GM12878 (cell line): ENCODE measurements around the gene ZNF121. TPM values are rescaled to one million over a fixed set of nuclear protein-coding genes. Genes with fewer than 3 reads are reported as not detected.

Experiments
- ATAC-seq: fragments of 200-7000 bp; cut with Tn5 transposase; 3 replicates; pipeline ENCODE4 v1.9.1; 2020; ENCODE audit warnings: mild to moderate bottlenecking, moderate library complexity
- BruUV-seq: library from RNA; stranded (reverse); fragments of 400-500 nt; replicated peaks from 2 replicates; lab custom pipeline; 2021; lab: Mats Ljungman, UMichigan
- CTCF ChIA-PET: fragments of 300-600 bp; sonication (Branson Sonifier 250); formaldehyde crosslinking; extraction: SDS; loops from one replicate; lab custom pipeline; 2021; ENCODE audit warnings: inconsistent platforms; lab: Yijun Ruan, JAX
- POLR2A ChIA-PET: fragments of 350-600 bp; formaldehyde crosslinking; extraction: SDS; loops from one replicate; lab custom pipeline; 2021; ENCODE audit warnings: inconsistent platforms; lab: Charles Lee
- RAD21 ChIA-PET: fragments of 300-600 bp; sonication (Branson Sonifier 250); formaldehyde crosslinking; loops from one replicate; lab custom pipeline; 2023; ENCODE audit warnings: antibody characterized with exemption; ENCODE audit not compliant: unreplicated experiment; lab: Charles Lee
- SMC1A ChIA-PET: fragments of 300-600 bp; sonication (Branson Sonifier 250); formaldehyde crosslinking; loops from one replicate; lab custom pipeline; 2023; ENCODE audit not compliant: unreplicated experiment, uncharacterized antibody; lab: Charles Lee
- DNase-seq: peaks from one replicate; pipeline ENCODE4 v3.0.0-alpha.2; 2011; ENCODE audit warnings: low read depth, low spot score
- FAIRE-seq: peaks from 3 replicates; lab custom pipeline; 2011; peaks lifted over from hg19 to GRCh38; lab: Jason Lieb, UNC
- H2AFZ ChIP-seq: 2 replicates; pipeline ENCODE4 v1.6.0; 2011; ENCODE audit warnings: low read depth, low read length, control low read depth; ENCODE audit not compliant: control insufficient read depth
- H3K27ac ChIP-seq: 2 replicates; pipeline ENCODE4 v1.5.1; 2011; ENCODE audit warnings: control low read depth; ENCODE audit not compliant: control insufficient read depth, insufficient read depth
- H3K27me3 ChIP-seq, 2 experiments: replicated peaks in 1 of 2; 2 replicates each; pipeline versions ENCODE4 v1.6.0 to v1.6.1; 2011; ENCODE audit warnings: low read length in 1 of 2; ENCODE audit not compliant: control insufficient read depth in 2 of 2, insufficient read depth in 2 of 2
- H3K36me3 ChIP-seq, 2 experiments: 2 replicates each; pipeline ENCODE4 v1.5.1; 2011; ENCODE audit warnings: low read length in 1 of 2; ENCODE audit not compliant: control insufficient read depth in 2 of 2, insufficient read depth in 2 of 2
- H3K4me1 ChIP-seq: 2 replicates; pipeline ENCODE4 v1.6.1; 2011; ENCODE audit warnings: mild to moderate bottlenecking, low read length, moderate library complexity, mixed read lengths; ENCODE audit not compliant: control insufficient read depth, insufficient read depth
- H3K4me2 ChIP-seq: 2 replicates; pipeline ENCODE4 v1.6.0; 2011; ENCODE audit warnings: control low read depth; ENCODE audit not compliant: control insufficient read depth, insufficient read depth
- H3K4me3 ChIP-seq: fragments of 200-600 bp; sonication (generic); 2 replicates; pipeline ENCODE4 v1.5.1; 2016
- H3K79me2 ChIP-seq: 2 replicates; pipeline ENCODE4 v1.6.0; 2011; ENCODE audit warnings: low read length; ENCODE audit not compliant: control insufficient read depth, insufficient read depth
- H3K9ac ChIP-seq: 2 replicates; pipeline ENCODE4 v1.8.0; 2011; ENCODE audit warnings: low read length, control low read depth, mixed read lengths; ENCODE audit not compliant: control insufficient read depth, insufficient read depth
- H3K9me3 ChIP-seq: replicated peaks from 3 replicates; pipeline ENCODE4 v1.5.1; 2011; ENCODE audit warnings: mild to moderate bottlenecking, low read length; ENCODE audit not compliant: control insufficient read depth, insufficient read depth
- H4K20me1 ChIP-seq: 2 replicates; pipeline ENCODE4 v1.6.0; 2011; ENCODE audit not compliant: control insufficient read depth, insufficient read depth
- ASH2L ChIP-seq: fragments of 300-600, 200-600 bp; sonication (generic); IDR thresholded peaks from 2 replicates; pipeline ENCODE4 v1.6.1; 2017; ENCODE audit warnings: low read depth, mild to moderate bottlenecking, borderline replicate concordance
- DPF2 ChIP-seq: fragments of 450-650 bp; IDR thresholded peaks from 2 replicates; pipeline ENCODE4 v1.6.1; 2017; ENCODE audit warnings: mild to moderate bottlenecking
- EED ChIP-seq: sonication (generic); IDR thresholded peaks from 2 replicates; pipeline ENCODE4 v1.6.1; 2016; ENCODE audit warnings: antibody characterized with exemption, low read depth
- JUNB ChIP-seq: IDR thresholded peaks from 2 replicates; pipeline ENCODE4 v1.6.1; 2016; ENCODE audit warnings: antibody characterized with exemption, mild to moderate bottlenecking
- NR2F1 ChIP-seq: fragments of 450-650 bp; conservative IDR thresholded peaks from 2 replicates; pipeline ENCODE4 v1.6.1; 2017; ENCODE audit warnings: mild to moderate bottlenecking
- ZBED1 ChIP-seq: IDR thresholded peaks from 2 replicates; pipeline ENCODE4 v1.6.1; 2016; ENCODE audit warnings: borderline replicate concordance
- WGBS: methylation state at CpG from one replicate; pipeline ENCODE4 v1.1.6; 2016; ENCODE audit warnings: low lambda C conversion rate; ENCODE audit not compliant: insufficient replicate concordance, insufficient coverage; ENCODE audit errors: missing lambda C conversion rate; 5-methylcytosine and 5-hydroxymethylcytosine counted together
- in situ Hi-C: fragments of 300-500 bp; cut with MboI; formaldehyde crosslinking; loops from 9 replicates; pipeline ENCODE4 v1.14.3; 2018; ENCODE audit warnings: mixed read lengths
- intact Hi-C: fragments of 100-400 bp; cut with micrococcal nuclease; formaldehyde crosslinking; loops from one replicate; pipeline ENCODE4 v1.14.2; 2022; ENCODE audit not compliant: unreplicated experiment
- polyA plus RNA-seq, 11 experiments: library from polyadenylated mRNA; depleted of rRNA in 4 of 11; unstranded in 6 of 11; stranded (reverse) in 5 of 11; fragments of >200 nt; fragmentation: Nextera tagmentation in 4 of 11; fragmentation: Illumina TruSeq in 1 of 11; extraction: Ambion mirVana in 4 of 11; extraction: Trizol in 1 of 11; gene quantifications; 1 replicate in 1 of 11; 2 replicates in 10 of 11; pipeline versions ENCODE4 v1.2.1 to v1.2.3, GENCODE V29; 2011 to 2016; ENCODE audit warnings: inconsistent platforms in 2 of 11, missing spikeins in 2 of 11, low read depth in 1 of 11
- total RNA-seq, 4 experiments: library from RNA; depleted of rRNA in 3 of 4; stranded (reverse); fragments of >200 nt in 3 of 4; fragmentation: Illumina TruSeq in 1 of 4; extraction: Trizol in 1 of 4; gene quantifications; 2 replicates each; pipeline versions ENCODE4 v1.2.1 to v1.2.3, GENCODE V29; 2013 to 2021
- TF ChIP-seq, protein P1 (sequence below): fragments of 450-650 bp; IDR thresholded peaks from 2 replicates; pipeline ENCODE4 v1.6.1; 2018; ENCODE audit warnings: mild to moderate bottlenecking, low read depth, moderate library complexity; ENCODE audit not compliant: partially characterized antibody

The ZNF121 gene
- total and polyA plus RNA-seq, 10 of the 15 experiments (the other 5 are each of a cell fraction or from before 2014, with no cell fraction given): 4.8 to 75.0 (median 17.7) TPM

DNA sequence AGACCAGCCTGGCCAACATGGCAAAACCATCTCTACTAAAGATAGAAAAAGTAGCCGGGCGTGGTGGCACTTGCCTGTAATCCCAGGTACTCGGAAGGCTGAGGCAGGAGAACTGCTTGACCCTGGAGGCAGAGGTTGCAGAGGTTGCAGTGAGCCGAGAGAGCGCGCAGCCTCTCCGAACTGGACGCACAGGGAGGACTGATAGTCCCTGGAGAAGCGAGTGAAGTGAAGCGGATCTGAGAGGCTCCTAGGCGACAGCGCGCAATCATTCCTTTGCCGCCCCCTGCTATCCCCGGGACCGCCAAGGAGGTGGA is 36.5 kb upstream of the ZNF121 start:
- WGBS: under 1% methylated on average over 16 of the region's 16 CpGs
- no peak for DNase-seq
- ChIA-PET RAD21 (no interaction called here), CTCF (interaction anchor here (1.3 kb wide), 1 partner anchor 176 kb away, joined by 5 read pairs; no protein-coding TSS in a partner anchor), SMC1A (no interaction called here), POLR2A (no interaction called here)
- H3K36me3 ChIP-seq: peaks cover 3 to 24% of the 10 kb centered on the region in 2 experiments
- peak overlapping the region; percentile 85 for H3K4me2 ChIP-seq
- TF ChIP-seq NR2F1: peak; percentile 86
- no peak for TF ChIP-seq JUNB
- TF ChIP-seq, protein P1, sequence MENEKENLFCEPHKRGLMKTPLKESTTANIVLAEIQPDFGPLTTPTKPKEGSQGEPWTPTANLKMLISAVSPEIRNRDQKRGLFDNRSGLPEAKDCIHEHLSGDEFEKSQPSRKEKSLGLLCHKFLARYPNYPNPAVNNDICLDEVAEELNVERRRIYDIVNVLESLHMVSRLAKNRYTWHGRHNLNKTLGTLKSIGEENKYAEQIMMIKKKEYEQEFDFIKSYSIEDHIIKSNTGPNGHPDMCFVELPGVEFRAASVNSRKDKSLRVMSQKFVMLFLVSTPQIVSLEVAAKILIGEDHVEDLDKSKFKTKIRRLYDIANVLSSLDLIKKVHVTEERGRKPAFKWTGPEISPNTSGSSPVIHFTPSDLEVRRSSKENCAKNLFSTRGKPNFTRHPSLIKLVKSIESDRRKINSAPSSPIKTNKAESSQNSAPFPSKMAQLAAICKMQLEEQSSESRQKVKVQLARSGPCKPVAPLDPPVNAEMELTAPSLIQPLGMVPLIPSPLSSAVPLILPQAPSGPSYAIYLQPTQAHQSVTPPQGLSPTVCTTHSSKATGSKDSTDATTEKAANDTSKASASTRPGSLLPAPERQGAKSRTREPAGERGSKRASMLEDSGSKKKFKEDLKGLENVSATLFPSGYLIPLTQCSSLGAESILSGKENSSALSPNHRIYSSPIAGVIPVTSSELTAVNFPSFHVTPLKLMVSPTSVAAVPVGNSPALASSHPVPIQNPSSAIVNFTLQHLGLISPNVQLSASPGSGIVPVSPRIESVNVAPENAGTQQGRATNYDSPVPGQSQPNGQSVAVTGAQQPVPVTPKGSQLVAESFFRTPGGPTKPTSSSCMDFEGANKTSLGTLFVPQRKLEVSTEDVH: no peak
- TF ChIP-seq ASH2L: no peak
- TF ChIP-seq DPF2: peak; percentile 44; the same call in 1 of the 2 replicates
- no peak for TF ChIP-seq ZBED1
- TF ChIP-seq EED: peak; percentile 20
- no TSS peak for BruUV-seq
- peaks cover under 1% of the 10 kb centered on the region; the same call in 2 of the 3 replicates for H3K9me3 ChIP-seq
- intact Hi-C loops (loop anchor here (1.0 kb wide), 1 partner anchor 484 kb away; no protein-coding TSS in a partner anchor), in situ Hi-C loops (loop anchor here (5.0 to 10.0 kb wide), 2 partner anchors 172 to 486 kb away; no protein-coding TSS in a partner anchor)
- peak overlapping the region; percentile 87 for H3K4me3 ChIP-seq
- peak overlapping the region; percentile 99 for H3K27ac ChIP-seq
- no peaks in the 10 kb centered on the region for H3K27me3 ChIP-seq
- H3K4me1 ChIP-seq: peaks cover 3% of the 10 kb centered on the region; the same call in 1 of the 2 replicates
- FAIRE-seq: no peak
- peak overlapping the region; percentile 94 for H3K9ac ChIP-seq
- H2AFZ ChIP-seq: peak overlapping the region; percentile 95
- no peaks in the 10 kb centered on the region for H4K20me1 ChIP-seq
- ATAC-seq: peak; percentile 71
- H3K79me2 ChIP-seq: peaks cover 18% of the 10 kb centered on the region
